Caco-2 (cell line): Measurements from ENCODE around the gene PTGES2. TPM values are rescaled to one million over a fixed set of nuclear protein-coding genes. Genes with fewer than 3 reads are reported as not detected.
A peak's percentile ranks its signal among the peaks of the same experiment; 100 is the strongest.

Source experiments
- BruUV-seq: library from RNA; stranded (reverse); fragments of 400-500 nt; replicated peaks from 2 replicates; lab custom pipeline; 2021; lab: Mats Ljungman, UMichigan
- CTCF ChIA-PET: fragments of 300-600 bp; sonication (Branson Sonifier 250); formaldehyde crosslinking; loops from one replicate; lab custom pipeline; 2022; ENCODE audit warnings: antibody characterized with exemption; lab: Charles Lee
- POLR2A ChIA-PET: fragments of 300-600 bp; sonication (Branson Sonifier 250); formaldehyde crosslinking; loops from one replicate; lab custom pipeline; 2022; ENCODE audit warnings: antibody characterized with exemption; lab: Charles Lee
- DNase-seq, 2 experiments: peaks; one replicate each; pipeline versions ENCODE4 v3.0.0 to v3.0.0-alpha.2; 2020 to 2022
- H3K27me3 ChIP-seq: replicated peaks from 2 replicates; pipeline ENCODE4 v1.6.0; 2011; ENCODE audit warnings: low read length; ENCODE audit not compliant: control insufficient read depth, insufficient read depth
- H3K36me3 ChIP-seq: 2 replicates; pipeline ENCODE4 v1.5.1; 2011; ENCODE audit warnings: low read length; ENCODE audit not compliant: control insufficient read depth, insufficient read depth
- H3K4me1 ChIP-seq: fragments of 250-450 bp; sonication (Bioruptor Pico); 2 replicates; pipeline ENCODE4 v1.5.1; 2020; ENCODE audit warnings: mild to moderate bottlenecking
- H3K4me3 ChIP-seq: 2 replicates; pipeline ENCODE4 v1.5.1; 2011; ENCODE audit warnings: low read depth, mild to moderate bottlenecking, control low read depth, low read length
- H3K9me3 ChIP-seq: fragments of 250-450 bp; sonication (Bioruptor Pico); 2 replicates; pipeline ENCODE4 v1.5.1; 2020; ENCODE audit warnings: mild to moderate bottlenecking, moderate library complexity
- H3K27ac Mint-ChIP-seq: one replicate; pipeline ENCODE4 v1.8.0; 2022; ENCODE audit warnings: mixed read lengths; ENCODE audit not compliant: unreplicated experiment
- H3K27me3 Mint-ChIP-seq: one replicate; pipeline ENCODE4 v1.8.0; 2022; ENCODE audit warnings: mixed read lengths; ENCODE audit not compliant: insufficient read depth, unreplicated experiment
- H3K36me3 Mint-ChIP-seq: one replicate; pipeline ENCODE4 v1.8.0; 2022; ENCODE audit warnings: mild to moderate bottlenecking, mixed read lengths; ENCODE audit not compliant: insufficient read depth, unreplicated experiment
- H3K4me1 Mint-ChIP-seq: one replicate; pipeline ENCODE4 v1.8.0; 2022; ENCODE audit warnings: low read depth, mixed read lengths; ENCODE audit not compliant: unreplicated experiment
- H3K4me3 Mint-ChIP-seq: one replicate; pipeline ENCODE4 v1.8.0; 2022; ENCODE audit warnings: mild to moderate bottlenecking, moderate library complexity, mixed read lengths; ENCODE audit not compliant: unreplicated experiment
- H3K9me3 Mint-ChIP-seq: one replicate; pipeline ENCODE4 v1.8.0; 2022; ENCODE audit warnings: mixed read lengths; ENCODE audit not compliant: unreplicated experiment
- CTCF ChIP-seq, 2 experiments: fragments of 200-600 bp in 1 of 2; IDR thresholded peaks; 1 replicate in 1 of 2; 2 replicates in 1 of 2; pipeline versions ENCODE4 v1.5.1 to v1.8.0; 2011 to 2022; ENCODE audit warnings: antibody characterized with exemption in 1 of 2, control low read depth in 1 of 2, inconsistent platforms in 1 of 2, low read depth in 1 of 2, low read length in 1 of 2, mild to moderate bottlenecking in 1 of 2, moderate library complexity in 1 of 2; ENCODE audit not compliant: insufficient read depth in 1 of 2, severe bottlenecking in 1 of 2, unreplicated experiment in 1 of 2
- intact Hi-C: fragments of 100-400 bp; cut with micrococcal nuclease; formaldehyde crosslinking; loops from one replicate; pipeline ENCODE4 v1.10.0; 2022; ENCODE audit not compliant: unreplicated experiment
- total RNA-seq: library from RNA; stranded (reverse); gene quantifications from 2 replicates; pipeline ENCODE4 v1.2.3, GENCODE V29; 2022

PTGES2 gene
- total RNA-seq, 1 experiment from 2014 or later: 123 TPM

GRCh38 chr9:128070874-128071273, 56.7 kb downstream of the PTGES2 start:
- peaks cover 6% of the 10 kb centered on the region for H3K36me3 Mint-ChIP-seq
- no peak overlapping the region for H3K27ac Mint-ChIP-seq
- Histone ChIP-seq H3K9me3 (no peaks in the 10 kb centered on the region), H3K27me3 (no peaks in the 10 kb centered on the region), H3K4me1 (peaks cover 30% of the 10 kb centered on the region), H3K36me3 (no peaks in the 10 kb centered on the region), H3K4me3 (no peak overlapping the region)
- BruUV-seq: TSS peak; percentile 17
- no peak overlapping the region for H3K4me3 Mint-ChIP-seq
- intact Hi-C loops: no loop called here
- ChIA-PET CTCF (interaction anchor here (1.6 kb wide), 1 partner anchor 47 kb away, joined by 5 read pairs; no protein-coding TSS in a partner anchor), POLR2A (no interaction called here)
- H3K4me1 Mint-ChIP-seq: peaks cover 24% of the 10 kb centered on the region
- TF ChIP-seq CTCF (IDR thresholded peaks at IDR 0.05; ENCODE audit: insufficient read depth in 1 of 2, low read depth in 1 of 2, low read length in 1 of 2, severe bottlenecking in 1 of 2, unreplicated experiment in 1 of 2): no peak
- H3K27me3 Mint-ChIP-seq: no peaks in the 10 kb centered on the region
- no peaks in the 10 kb centered on the region for H3K9me3 Mint-ChIP-seq
- no peak for DNase-seq

Other genes with a start within 250 kb of the PTGES2 start
- 20.7 and 25.1 TPM in 2 replicates for gene ST6GALNAC6, start 228.1 kb downstream of the PTGES2 start, total RNA-seq
- gene ST6GALNAC4, start 210.7 kb downstream of the PTGES2 start, total RNA-seq: 12.1 and 13.2 TPM in 2 replicates
- 2.3 and 3.8 TPM in 2 replicates for gene PIP5KL1, start 197.0 kb downstream of the PTGES2 start, total RNA-seq
- 38.7 and 39.4 TPM in 2 replicates for gene DPM2, start 189.9 kb downstream of the PTGES2 start, total RNA-seq
- 44.1 and 47.1 TPM in 2 replicates for gene EEIG1, start 146.7 kb downstream of the PTGES2 start, total RNA-seq
- 8.5 and 8.6 TPM in 2 replicates for gene NAIF1, start 60.4 kb downstream of the PTGES2 start, total RNA-seq
- gene SLC25A25, start 59.5 kb downstream of the PTGES2 start, total RNA-seq: 16.5 and 18.5 TPM in 2 replicates
- gene LCN2, start 21.7 kb upstream of the PTGES2 start, total RNA-seq: not detected in 2 replicates
- 34.2 and 36.5 TPM in 2 replicates for gene BBLN, start 32.5 kb upstream of the PTGES2 start, total RNA-seq
- 154 and 187 TPM in 2 replicates for gene CIZ1, start 63.8 kb upstream of the PTGES2 start, total RNA-seq
- 3.9 and 5.2 TPM in 2 replicates for gene DNM1, start 75.7 kb upstream of the PTGES2 start, total RNA-seq
- gene GOLGA2, start 148.3 kb upstream of the PTGES2 start, total RNA-seq: 97.7 and 102 TPM in 2 replicates
- 18.0 and 19.8 TPM in 2 replicates for gene SWI5, start 148.5 kb upstream of the PTGES2 start, total RNA-seq
- gene TRUB2, start 194.7 kb upstream of the PTGES2 start, total RNA-seq: 34.1 and 37.4 TPM in 2 replicates
- 48.9 and 49.5 TPM in 2 replicates for gene COQ4, start 195.1 kb upstream of the PTGES2 start, total RNA-seq
- 21.1 and 22.8 TPM in 2 replicates for gene SLC27A4, start 212.8 kb upstream of the PTGES2 start, total RNA-seq
- 55.9 and 62.7 TPM in 2 replicates for gene URM1, start 243.6 kb upstream of the PTGES2 start, total RNA-seq